ENCODE measurements around the gene TPPP3. TPM values are rescaled to one million over a fixed set of nuclear protein-coding genes. Genes with fewer than 3 reads are reported as not detected.

TPPP3 gene
- polyA plus RNA-seq, 3 donors: 52.5 to 62.1 (median 55.9) TPM

Other genes with a start within 250 kb of the TPPP3 start
- 10 to 100 TPM in 1 of 3 donors, 1 to 10 TPM in 2; 8.9 to 12.1 (median 9.8) TPM for gene B3GNT9, start 242.5 kb downstream of the TPPP3 start, polyA plus RNA-seq (ENCODE audit: insufficient read length in 3 of 3)
- 1 to 10 TPM; 3.6 to 6.9 (median 4.8) TPM for gene TRADD, start 233.6 kb downstream of the TPPP3 start, polyA plus RNA-seq (ENCODE audit: insufficient read length in 3 of 3)
- 1 to 10 TPM; 1.2 to 2.8 (median 1.9) TPM for gene FBXL8, start 233.5 kb downstream of the TPPP3 start, polyA plus RNA-seq (ENCODE audit: insufficient read length in 3 of 3)
- gene HSF4, start 228.8 kb downstream of the TPPP3 start, polyA plus RNA-seq (ENCODE audit: insufficient read length in 3 of 3): 1 to 10 TPM; 1.6 to 3.8 (median 1.8) TPM
- gene NOL3, start 223.0 kb downstream of the TPPP3 start, polyA plus RNA-seq (ENCODE audit: insufficient read length in 3 of 3): 1 to 10 TPM; 4.9 to 7.6 (median 6.1) TPM
- 10 to 100 TPM; 37.9 to 60.3 (median 41.5) TPM for gene MATCAP1, start 209.5 kb downstream of the TPPP3 start, polyA plus RNA-seq (ENCODE audit: insufficient read length in 3 of 3)
- gene EXOC3L1, start 203.4 kb downstream of the TPPP3 start, polyA plus RNA-seq (ENCODE audit: insufficient read length in 3 of 3): 1 to 10 TPM; 4.3 to 6.3 (median 6.1) TPM
- gene E2F4, start 201.3 kb downstream of the TPPP3 start, polyA plus RNA-seq (ENCODE audit: insufficient read length in 3 of 3): 10 to 100 TPM; 50.9 to 67.2 (median 59.5) TPM
- 1 to 10 TPM; 3.6 to 6.5 (median 5.6) TPM for gene ELMO3, start 194.4 kb downstream of the TPPP3 start, polyA plus RNA-seq (ENCODE audit: insufficient read length in 3 of 3)
- gene TMEM208, start 166.4 kb downstream of the TPPP3 start, polyA plus RNA-seq (ENCODE audit: insufficient read length in 3 of 3): 10 to 100 TPM; 34.2 to 48.7 (median 45.8) TPM
- gene FHOD1, start 146.0 kb downstream of the TPPP3 start, polyA plus RNA-seq (ENCODE audit: insufficient read length in 3 of 3): 10 to 100 TPM; 34.4 to 47.7 (median 46.9) TPM
- gene SLC9A5, start 144.5 kb downstream of the TPPP3 start, polyA plus RNA-seq (ENCODE audit: insufficient read length in 3 of 3): 1 to 10 TPM; 3.4 to 5.5 (median 3.9) TPM
- 10 to 100 TPM; 13.0 to 17.1 (median 13.1) TPM for gene PLEKHG4, start 114.0 kb downstream of the TPPP3 start, polyA plus RNA-seq (ENCODE audit: insufficient read length in 3 of 3)
- 1 to 10 TPM; 1.2 to 2.4 (median 1.4) TPM for gene KCTD19, start 66.8 kb downstream of the TPPP3 start, polyA plus RNA-seq (ENCODE audit: insufficient read length in 3 of 3)
- gene LRRC36, start 66.7 kb downstream of the TPPP3 start, polyA plus RNA-seq (ENCODE audit: insufficient read length in 3 of 3): 10 to 100 TPM in 1 of 3 donors, 1 to 10 TPM in 2; 3.2 to 11.5 (median 4.6) TPM
- 10 to 100 TPM in 2 of 3 donors, 1 to 10 TPM in 1; 9.6 to 18.0 (median 12.9) TPM for gene ZDHHC1, start 23.0 kb upstream of the TPPP3 start, polyA plus RNA-seq (ENCODE audit: insufficient read length in 3 of 3)
- 10 to 100 TPM; 35.1 to 64.6 (median 42.7) TPM for gene HSD11B2, start 37.6 kb upstream of the TPPP3 start, polyA plus RNA-seq (ENCODE audit: insufficient read length in 3 of 3)
- 10 to 100 TPM; 84.1 to 99.9 (median 90.5) TPM for gene ATP6V0D1, start 87.7 kb upstream of the TPPP3 start, polyA plus RNA-seq (ENCODE audit: insufficient read length in 3 of 3)
- gene AGRP, start 90.0 kb upstream of the TPPP3 start, polyA plus RNA-seq (ENCODE audit: insufficient read length in 3 of 3): under 1 TPM in 1 of 3 donors, not detected in 2; 0.53 TPM
- gene RIPOR1, start 135.3 kb upstream of the TPPP3 start, polyA plus RNA-seq (ENCODE audit: insufficient read length in 3 of 3): 100 to 1,000 TPM; 101 to 155 (median 126) TPM
- 10 to 100 TPM; 72.5 to 88.2 (median 81.4) TPM for gene CTCF, start 169.0 kb upstream of the TPPP3 start, polyA plus RNA-seq (ENCODE audit: insufficient read length in 3 of 3)